Mesodermal cell (in vitro differentiated cells): ENCODE results near the gene NXPE4. TPM values are rescaled to one million over a fixed set of nuclear protein-coding genes. Genes with fewer than 3 reads are reported as not detected.
"Not testable (repeated sequence)": the region's sequence is repeated elsewhere in the genome, so short reads cannot be mapped to it uniquely, and the experiment has no call there.

Source experiments
- H3K27ac ChIP-seq: 2 replicates; pipeline ENCODE4 v1.7.0; 2013; ENCODE audit warnings: mild to moderate bottlenecking, low read depth, low read length, moderate library complexity; ENCODE audit not compliant: severe bottlenecking
- H3K36me3 ChIP-seq: 2 replicates; pipeline ENCODE4 v1.7.1; 2013; ENCODE audit warnings: mild to moderate bottlenecking, low read length, moderate library complexity; ENCODE audit not compliant: control insufficient read depth, insufficient read depth
- H3K4me1 ChIP-seq: one replicate; pipeline ENCODE4 v1.7.1; 2013; ENCODE audit warnings: mild to moderate bottlenecking, low read length; ENCODE audit not compliant: insufficient read depth, control insufficient read depth, poor library complexity, severe bottlenecking
- H3K4me3 ChIP-seq: 2 replicates; pipeline ENCODE4 v1.7.0; 2013; ENCODE audit warnings: low read length, control low read depth, mild to moderate bottlenecking; ENCODE audit not compliant: insufficient read depth, poor library complexity, severe bottlenecking; ENCODE audit errors: extremely low read depth
- H3K9me3 ChIP-seq: 2 replicates; pipeline ENCODE4 v1.7.1; 2013; ENCODE audit warnings: mild to moderate bottlenecking, low read length, moderate library complexity; ENCODE audit not compliant: control insufficient read depth
- WGBS, 2 experiments: methylation state at CpG; one replicate each; pipeline ENCODE4 v1.1.5; 2013; ENCODE audit warnings: missing lambda C conversion rate in 2 of 2; ENCODE audit not compliant: insufficient coverage in 2 of 2; 5-methylcytosine and 5-hydroxymethylcytosine counted together
- polyA plus RNA-seq, 2 experiments: library from polyadenylated mRNA; stranded (reverse); fragments of 50-300 nt; gene quantifications; one replicate each; pipeline ENCODE4 v1.2.3, GENCODE V29; 2013

NXPE4 gene
- not detected for polyA plus RNA-seq (2013, experiment 1 of 2)
- polyA plus RNA-seq (2013, experiment 2 of 2) = not detected

DNA sequence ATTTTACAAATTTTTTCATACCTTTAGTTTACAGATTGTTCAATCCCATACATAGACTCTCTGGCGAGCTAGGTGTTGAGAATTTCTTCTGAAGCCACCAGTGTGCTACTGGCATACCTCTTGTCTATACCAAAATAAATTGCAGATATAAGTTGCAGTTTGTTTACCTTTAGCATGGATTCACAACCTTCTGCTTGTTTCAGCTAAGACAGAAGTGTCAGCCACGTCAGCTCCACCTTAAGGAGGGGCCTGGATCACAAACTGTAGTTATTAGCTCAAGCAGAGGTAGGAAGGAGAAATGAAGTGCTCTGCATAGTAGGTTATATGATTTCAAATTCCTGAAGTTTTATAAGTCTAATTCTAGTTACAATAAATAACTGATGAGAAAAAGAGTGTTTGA is at the start of gene NXPE4:
NXPE4 (minus strand) TSS at position 216 of the 400 bp plus-strand sequence. CDS start 1,027 bp downstream, outside the sequence.
- H3K4me3 ChIP-seq = no peak within 1 kb of the TSS
- 56 to 88% methylated on average over 1 of the region's 2 CpGs for WGBS, 2 experiments
- no peaks in the 10 kb centered on the region for H3K9me3 ChIP-seq
- H3K36me3 ChIP-seq = no peaks in the 10 kb centered on the region
- no peak within 1 kb of the TSS for H3K27ac ChIP-seq
- H3K4me1 ChIP-seq = no peaks in the 10 kb centered on the region

DNA sequence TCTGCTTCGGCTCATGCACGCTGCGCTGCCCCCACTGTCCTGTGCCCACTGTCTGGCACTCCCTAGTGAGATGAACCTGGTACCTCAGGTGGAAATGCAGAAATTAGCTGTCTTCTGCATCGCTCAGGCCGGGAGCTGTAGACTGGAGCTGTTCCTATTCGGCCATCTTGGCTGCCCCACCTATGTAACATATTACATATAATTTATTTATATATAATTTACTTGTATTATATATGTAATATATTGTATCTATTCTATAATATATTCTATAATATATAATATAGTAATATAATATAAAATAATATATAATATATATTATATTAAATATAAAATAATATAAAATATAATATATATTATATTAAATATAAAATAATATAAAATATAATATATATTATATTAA is 43.9 kb upstream of the NXPE4 start:
- 92 to 94% methylated on average over 3 of the region's 6 CpGs for WGBS, 2 experiments
- H3K4me1 ChIP-seq, H3K36me3 ChIP-seq, H3K9me3 ChIP-seq, H3K27ac ChIP-seq, H3K4me3 ChIP-seq: not testable (repeated sequence)

DNA sequence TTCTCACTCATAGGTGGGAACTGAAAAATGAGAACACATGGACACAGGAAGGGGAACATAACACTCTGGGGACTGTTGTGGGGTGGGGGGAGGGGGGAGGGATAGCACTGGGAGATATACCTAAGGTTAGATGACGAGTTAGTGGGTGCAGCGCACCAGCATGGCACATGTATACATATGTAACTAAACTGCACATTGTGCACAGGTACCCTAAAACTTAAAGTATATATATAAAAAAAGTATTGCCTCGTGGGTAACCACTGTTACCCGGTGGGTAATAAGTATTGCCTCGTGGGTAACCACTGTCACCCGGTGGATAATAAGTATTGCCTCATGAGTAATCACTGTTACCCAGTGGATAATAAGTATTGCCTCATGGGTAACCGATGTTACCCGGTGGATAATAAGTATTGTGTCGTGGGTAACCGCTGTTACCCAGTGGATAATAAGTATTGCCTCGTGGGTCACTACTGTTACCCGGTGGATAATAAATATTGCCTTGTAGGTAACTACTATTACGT is 35.9 kb upstream of the NXPE4 start:
- not testable (repeated sequence) for H3K4me3 ChIP-seq, H3K27ac ChIP-seq, H3K4me1 ChIP-seq, H3K9me3 ChIP-seq, H3K36me3 ChIP-seq
- 96% methylated on average over 7 to 10 of the region's 13 CpGs for WGBS, 2 experiments

GRCh38 chr11:114625294-114625693 is 29.7 kb upstream of the NXPE4 start:
- no peaks in the 10 kb centered on the region for H3K36me3 ChIP-seq
- H3K4me1 ChIP-seq = no peaks in the 10 kb centered on the region
- WGBS, 2 experiments = 86 to 89% methylated on average over 6 to 7 of the region's 7 CpGs
- H3K4me3 ChIP-seq = no peak overlapping the region
- H3K27ac ChIP-seq = no peak overlapping the region
- H3K9me3 ChIP-seq = peaks cover 53% of the 10 kb centered on the region

DNA sequence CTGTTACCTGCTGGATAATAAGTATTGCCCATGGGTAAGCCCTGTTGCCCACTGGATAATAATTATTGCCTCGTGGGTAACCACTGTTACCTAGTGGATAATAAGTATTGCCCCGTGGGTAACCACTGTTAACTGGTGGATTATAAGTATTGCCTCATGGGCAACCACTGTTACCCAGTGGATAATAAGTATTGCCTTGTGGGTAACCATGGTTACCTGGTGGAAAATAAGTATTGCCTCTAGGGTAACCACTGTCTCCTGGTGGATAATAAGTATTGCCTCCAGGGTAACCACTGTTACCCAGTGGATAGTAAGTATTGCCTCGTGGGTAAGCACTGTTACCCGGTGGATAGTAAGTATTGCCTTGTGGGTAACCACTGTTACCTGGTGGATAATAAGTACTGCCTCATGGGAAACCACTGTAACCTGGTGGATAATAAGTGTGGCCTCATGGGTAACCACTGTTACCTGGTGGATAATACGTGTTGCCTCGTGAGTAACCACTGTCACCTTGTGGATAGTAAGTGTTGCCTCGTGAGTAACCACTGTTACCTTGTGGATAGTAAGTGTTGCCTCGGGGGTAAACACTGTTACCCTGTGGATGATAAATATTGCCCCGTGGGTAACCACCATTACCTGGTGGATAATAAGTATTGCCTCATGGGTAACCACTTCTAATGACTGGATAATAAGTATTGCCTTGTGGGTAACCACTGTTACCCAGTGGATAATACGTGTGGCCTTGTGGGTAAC is 29.0 kb upstream of the NXPE4 start:
- no peaks in the 10 kb centered on the region for H3K36me3 ChIP-seq
- peaks cover 60% of the 10 kb centered on the region for H3K9me3 ChIP-seq
- 81 to 87% methylated on average over 9 to 10 of the region's 10 CpGs for WGBS, 2 experiments
- no peak overlapping the region for H3K4me3 ChIP-seq
- no peak overlapping the region for H3K27ac ChIP-seq
- H3K4me1 ChIP-seq = no peaks in the 10 kb centered on the region

DNA sequence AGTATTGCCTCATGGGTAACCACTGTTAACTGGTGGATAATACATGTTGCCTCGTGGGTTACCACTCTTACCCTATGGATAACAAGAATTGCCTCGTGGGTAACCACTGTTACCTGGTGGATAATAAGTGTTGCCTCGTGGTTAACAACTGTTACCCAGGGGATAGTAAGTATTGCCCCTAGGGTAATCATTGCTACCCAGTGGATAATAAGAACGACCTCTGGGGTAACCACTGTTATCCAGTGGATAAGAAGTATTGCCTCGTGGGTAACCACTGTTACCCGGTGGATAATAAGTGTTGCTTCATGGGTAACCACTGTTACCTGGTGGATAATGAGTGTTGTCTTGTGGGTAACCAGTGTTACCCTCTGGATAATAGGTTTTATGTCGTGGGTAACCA is 28.1 kb upstream of the NXPE4 start:
- WGBS, 2 experiments = 81 to 90% methylated on average over 4 to 7 of the region's 7 CpGs
- Histone ChIP-seq H3K27ac (no peak overlapping the region), H3K9me3 (peaks cover 68% of the 10 kb centered on the region)

GRCh38 chr11:114622858-114623257 is 27.3 kb upstream of the NXPE4 start:
- H3K36me3 ChIP-seq = no peaks in the 10 kb centered on the region
- H3K4me1 ChIP-seq = no peaks in the 10 kb centered on the region
- H3K27ac ChIP-seq = no peak overlapping the region
- 95 to 96% methylated on average over 6 to 8 of the region's 11 CpGs for WGBS, 2 experiments
- no peak overlapping the region for H3K4me3 ChIP-seq
- peaks cover 77% of the 10 kb centered on the region for H3K9me3 ChIP-seq

More for the DNA sequence above, 28.1 kb upstream of the NXPE4 start:
- no peak overlapping the region for H3K4me3 ChIP-seq
- H3K4me1 ChIP-seq = no peaks in the 10 kb centered on the region
- H3K36me3 ChIP-seq = no peaks in the 10 kb centered on the region

DNA sequence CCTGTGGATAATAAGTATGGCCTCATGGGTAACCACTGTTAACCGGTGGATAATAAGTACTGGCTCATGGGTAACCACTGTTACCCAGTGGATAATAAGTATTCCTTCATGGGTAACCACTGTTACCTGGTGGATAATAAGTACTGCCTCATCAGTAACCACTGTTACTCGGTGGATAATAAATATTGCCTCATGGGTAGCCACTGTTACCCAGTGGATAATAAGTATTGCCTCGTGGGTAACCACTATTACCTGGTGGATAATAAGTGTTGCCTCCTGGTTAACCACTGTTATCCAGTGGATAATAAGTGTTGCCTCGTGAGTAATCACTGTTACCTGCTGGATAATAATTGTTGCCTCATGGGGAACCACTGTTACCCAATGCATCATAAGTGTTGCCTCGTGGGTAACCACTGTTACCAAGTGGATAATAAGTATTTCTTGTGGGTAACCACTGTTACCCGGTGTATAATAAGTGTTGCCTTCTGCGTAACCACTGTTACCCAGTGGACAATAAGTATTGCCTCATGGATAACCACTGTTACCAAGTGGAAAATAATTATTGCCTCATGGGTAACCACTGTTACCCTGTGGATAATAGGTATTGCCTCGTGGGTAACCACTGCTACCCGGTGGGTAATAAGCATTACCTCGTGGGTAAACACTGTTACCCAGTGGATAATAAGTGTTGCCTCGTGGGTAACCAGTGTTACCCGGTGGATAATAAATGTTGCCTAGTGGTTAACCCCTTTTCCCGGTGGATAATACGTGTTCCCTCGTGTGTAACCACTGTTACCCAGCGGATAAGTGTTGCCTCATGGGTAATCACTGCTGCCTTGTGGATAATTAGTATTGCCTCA is 26.6 kb upstream of the NXPE4 start:
- peaks cover 81% of the 10 kb centered on the region for H3K9me3 ChIP-seq
- H3K36me3 ChIP-seq = no peaks in the 10 kb centered on the region
- 89 to 95% methylated on average over 13 to 14 of the region's 16 CpGs for WGBS, 2 experiments
- H3K4me3 ChIP-seq = no peak overlapping the region
- H3K4me1 ChIP-seq = no peaks in the 10 kb centered on the region
- no peak overlapping the region for H3K27ac ChIP-seq

- peaks cover 92% of the 10 kb centered on the region for H3K9me3 ChIP-seq
- no peak overlapping the region for H3K4me3 ChIP-seq
- H3K27ac ChIP-seq = no peak overlapping the region
- no peaks in the 10 kb centered on the region for H3K4me1 ChIP-seq
- H3K36me3 ChIP-seq = no peaks in the 10 kb centered on the region
- WGBS, 2 experiments = 87 to 94% methylated on average over 6 to 7 of the region's 8 CpGs
These were observed 25.5 kb upstream of the NXPE4 start for GRCh38 chr11:114621072-114621471.

- H3K4me1 ChIP-seq = no peaks in the 10 kb centered on the region
- 85% methylated on average over 9 to 10 of the region's 10 CpGs for WGBS, 2 experiments
- peaks cover 95% of the 10 kb centered on the region for H3K9me3 ChIP-seq
- H3K27ac ChIP-seq = no peak overlapping the region
- no peak overlapping the region for H3K4me3 ChIP-seq
- no peaks in the 10 kb centered on the region for H3K36me3 ChIP-seq
These were observed 24.1 kb upstream of the NXPE4 start for GRCh38 chr11:114619659-114620173.
